CD14-positive monocyte (primary cell): ENCODE measurements around the gene TNFAIP1. TPM values are rescaled to one million over a fixed set of nuclear protein-coding genes. Genes with fewer than 3 reads are reported as not detected.

Experiments
- DNase-seq, 3 donors: peaks; one replicate each; pipeline ENCODE4 v3.0.0-alpha.2; 2011 to 2022
- H2AFZ ChIP-seq: 2 replicates; pipeline ENCODE4 v1.6.0; 2012; ENCODE audit warnings: mild to moderate bottlenecking, low read depth, low read length, inconsistent platforms; ENCODE audit not compliant: insufficient read depth, poor library complexity, severe bottlenecking
- H3K27ac ChIP-seq, 2 donors: 1 replicate in 1 of 2; 2 replicates in 1 of 2; pipeline ENCODE4 v1.5.1; 2012 to 2013; ENCODE audit warnings: low read length in 2 of 2, control low read depth in 1 of 2, inconsistent platforms in 1 of 2, low read depth in 1 of 2, mild to moderate bottlenecking in 1 of 2
- H3K27me3 ChIP-seq, 2 donors: one replicate each; pipeline versions ENCODE4 v1.6.0 to v1.6.1; 2011 to 2013; ENCODE audit warnings: low read length in 2 of 2; ENCODE audit not compliant: control insufficient read depth in 2 of 2, insufficient read depth in 2 of 2
- H3K36me3 ChIP-seq, 2 donors: replicated peaks in 1 of 2; 1 replicate in 1 of 2; 2 replicates in 1 of 2; pipeline versions ENCODE4 v1.5.1 to v1.6.1; 2012 to 2013; ENCODE audit warnings: low read length in 2 of 2, control low read depth in 1 of 2, inconsistent platforms in 1 of 2, mild to moderate bottlenecking in 1 of 2; ENCODE audit not compliant: insufficient read depth in 2 of 2, control insufficient read depth in 1 of 2
- H3K4me1 ChIP-seq, 2 donors: 1 replicate in 1 of 2; 2 replicates in 1 of 2; pipeline versions ENCODE4 v1.5.1 to v1.6.1; 2012 to 2013; ENCODE audit warnings: low read length in 2 of 2, control low read depth in 1 of 2, inconsistent platforms in 1 of 2, mild to moderate bottlenecking in 1 of 2, moderate library complexity in 1 of 2; ENCODE audit not compliant: insufficient read depth in 2 of 2, control insufficient read depth in 1 of 2
- H3K4me2 ChIP-seq: replicated peaks from 2 replicates; pipeline ENCODE3; 2012; ENCODE audit warnings: low read length, moderate library complexity, mild to moderate bottlenecking; ENCODE audit not compliant: poor library complexity, severe bottlenecking; ENCODE audit errors: extremely low read depth
- H3K4me3 ChIP-seq, 3 experiments: fragments of 200-600 bp in 1 of 3; sonication (generic) in 1 of 3; replicated peaks in 1 of 3; 1 replicate in 2 of 3; 2 replicates in 1 of 3; pipeline ENCODE4 v1.5.1; 2011 to 2013; ENCODE audit warnings: low read length in 3 of 3, mild to moderate bottlenecking in 3 of 3, control low read depth in 2 of 3, low read depth in 2 of 3, inconsistent platforms in 1 of 3, moderate library complexity in 1 of 3
- H3K79me2 ChIP-seq: 2 replicates; pipeline ENCODE4 v1.6.0; 2012; ENCODE audit warnings: mild to moderate bottlenecking, control low read depth, inconsistent platforms, low read length, moderate library complexity; ENCODE audit not compliant: insufficient read depth
- H3K9ac ChIP-seq: 2 replicates; pipeline ENCODE4 v1.6.0; 2017; ENCODE audit warnings: low read length, mild to moderate bottlenecking; ENCODE audit not compliant: insufficient read depth, poor library complexity, severe bottlenecking
- H3K9me3 ChIP-seq, 2 donors: replicated peaks in 1 of 2; 1 replicate in 1 of 2; 2 replicates in 1 of 2; pipeline versions ENCODE4 v1.5.1 to v1.6.1; 2012 to 2013; ENCODE audit warnings: low read length in 2 of 2, control low read depth in 1 of 2; ENCODE audit not compliant: control insufficient read depth in 1 of 2, insufficient read depth in 1 of 2
- H4K20me1 ChIP-seq: 2 replicates; pipeline ENCODE4 v1.6.0; 2012; ENCODE audit warnings: mild to moderate bottlenecking, low read length, control low read depth, moderate library complexity; ENCODE audit not compliant: insufficient read depth
- H3K27ac Mint-ChIP-seq, 7 donors: one replicate each; pipeline ENCODE4 v1.8.0; 2020; ENCODE audit warnings: mild to moderate bottlenecking in 7 of 7, mixed read lengths in 7 of 7, moderate library complexity in 6 of 7, inconsistent platforms in 2 of 7
- H3K27me3 Mint-ChIP-seq, 3 donors: one replicate each; pipeline ENCODE4 v1.8.0; 2021 to 2022; ENCODE audit warnings: low read depth in 3 of 3, mild to moderate bottlenecking in 3 of 3, mixed read lengths in 3 of 3, moderate library complexity in 3 of 3, inconsistent platforms in 1 of 3
- H3K36me3 Mint-ChIP-seq, 2 donors: one replicate each; pipeline ENCODE4 v1.8.0; 2020; ENCODE audit warnings: mixed read lengths in 2 of 2, inconsistent platforms in 1 of 2, mild to moderate bottlenecking in 1 of 2
- H3K4me1 Mint-ChIP-seq: one replicate; pipeline ENCODE4 v1.8.0; 2020; ENCODE audit warnings: mild to moderate bottlenecking, mixed read lengths
- H3K4me3 Mint-ChIP-seq, 2 donors: one replicate each; pipeline ENCODE4 v1.8.0; 2020; ENCODE audit warnings: mild to moderate bottlenecking in 2 of 2, mixed read lengths in 2 of 2, moderate library complexity in 1 of 2
- H3K9me3 Mint-ChIP-seq, 7 donors: one replicate each; pipeline ENCODE4 v1.8.0; 2020 to 2022; ENCODE audit warnings: mixed read lengths in 7 of 7, mild to moderate bottlenecking in 6 of 7, moderate library complexity in 6 of 7, inconsistent platforms in 2 of 7
- CTCF ChIP-seq: fragments of 200-600 bp; IDR thresholded peaks from one replicate; pipeline ENCODE4 v1.8.0; 2022; ENCODE audit warnings: antibody characterized with exemption, mild to moderate bottlenecking
- WGBS: methylation state at CpG from one replicate; pipeline ENCODE4 v1.1.5; 2013; ENCODE audit warnings: missing lambda C conversion rate; ENCODE audit not compliant: insufficient coverage; 5-methylcytosine and 5-hydroxymethylcytosine counted together
- intact Hi-C, 2 donors: fragments of 100-400 bp; cut with micrococcal nuclease; formaldehyde crosslinking; loops; one replicate each; pipeline versions ENCODE4 v1.15.0 to v1.15.1; 2023
- polyA minus RNA-seq: library from RNA; depleted of rRNA, polyadenylated mRNA; stranded (reverse); fragments of >200 nt; gene quantifications from 2 replicates; pipeline ENCODE4 v1.2.3, GENCODE V29; 2012
- polyA plus RNA-seq, 3 donors: library from polyadenylated mRNA; depleted of rRNA in 1 of 3; unstranded in 2 of 3; stranded (reverse) in 1 of 3; fragments of 300-500 nt in 2 of 3; fragments of >200 nt in 1 of 3; fragmentation: Illumina TruSeq in 2 of 3; gene quantifications; 1 replicate in 2 of 3; 2 replicates in 1 of 3; pipeline ENCODE4 v1.2.3, GENCODE V29; 2012 to 2021
- total RNA-seq, 12 experiments: library from RNA in 1 of 12; stranded (reverse) in 1 of 12; fragments of 120-200 nt in 1 of 12; gene quantifications; one replicate each; pipeline ENCODE4 v1.2.4 and lab custom pipeline; 2013 to 2026; ENCODE audit warnings: mixed read lengths in 6 of 12, inconsistent platforms in 1 of 12

Gene TNFAIP1, protein sequence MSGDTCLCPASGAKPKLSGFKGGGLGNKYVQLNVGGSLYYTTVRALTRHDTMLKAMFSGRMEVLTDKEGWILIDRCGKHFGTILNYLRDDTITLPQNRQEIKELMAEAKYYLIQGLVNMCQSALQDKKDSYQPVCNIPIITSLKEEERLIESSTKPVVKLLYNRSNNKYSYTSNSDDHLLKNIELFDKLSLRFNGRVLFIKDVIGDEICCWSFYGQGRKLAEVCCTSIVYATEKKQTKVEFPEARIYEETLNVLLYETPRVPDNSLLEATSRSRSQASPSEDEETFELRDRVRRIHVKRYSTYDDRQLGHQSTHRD
- 9.7 TPM for total RNA-seq (2013)
- polyA plus RNA-seq (1 to 10 TPM; 7.2 to 9.5 (median 9.4) TPM), polyA minus RNA-seq (8.7 and 13.2 TPM in 2 replicates), total RNA-seq (lab: John Stamatoyannopoulos, UW) (9.3 to 20.7 (median 15.9) reads per million in 11 experiments)

DNA sequence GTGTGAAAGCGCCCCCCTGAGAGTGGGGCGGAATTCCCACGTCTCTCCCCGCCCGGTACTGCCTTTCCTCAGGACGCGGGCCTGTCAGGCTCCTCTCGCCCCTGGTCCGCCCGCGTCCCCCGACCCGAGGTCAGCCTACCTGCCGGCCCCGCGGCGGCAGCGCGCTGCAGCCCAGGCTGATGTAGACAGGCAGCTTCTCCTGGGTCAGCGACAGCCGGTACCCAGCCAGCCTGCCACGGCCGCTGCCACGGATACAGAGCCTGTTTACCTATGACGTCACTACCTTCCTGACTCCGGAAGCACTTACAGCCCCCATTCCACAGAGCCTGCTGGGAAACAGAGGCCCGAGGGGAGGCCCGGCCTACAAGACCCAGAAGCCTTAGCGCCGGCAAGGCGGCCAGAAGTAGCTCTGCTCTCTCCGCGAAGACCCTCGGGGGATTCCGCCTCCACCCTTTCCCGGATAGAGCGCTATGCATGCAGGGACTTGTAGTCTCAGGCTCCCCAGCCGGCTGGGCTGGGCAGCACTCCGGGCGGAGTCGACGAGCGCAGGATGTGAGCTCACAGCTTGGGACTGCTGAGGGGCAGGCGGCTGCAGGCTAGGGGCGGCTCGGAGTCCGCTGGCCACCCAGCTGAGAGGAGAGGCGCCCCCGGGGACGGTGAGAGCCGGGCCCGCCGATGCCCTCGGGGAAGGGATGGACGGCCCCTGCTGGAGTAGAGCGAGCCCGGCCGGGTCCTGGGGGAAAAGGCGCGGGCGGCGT, at the start of gene TNFAIP1, which contains the start of gene IFT20:
TSS of gene TNFAIP1 (plus strand) at position 561 of the 758 bp plus-strand sequence. CDS start 3,761 bp downstream, outside the sequence.
TSS of gene IFT20 (minus strand) at position 272 of the 758 bp plus-strand sequence. CDS start 3,487 bp downstream, outside the sequence.
- Mint-ChIP-seq H3K27me3 (peaks cover 0 to 1% (median 0%) of the 10 kb centered on the region in 3 donors), H3K4me3 (peak within 1 kb of the TSS; percentile 93 to 96), H3K9me3 (no peaks in the 10 kb centered on the region), H3K36me3 (peaks cover 34 to 35% of the 10 kb centered on the region in 2 donors), H3K27ac (peak within 1 kb of the TSS; percentile 92 to 98 (median 96)), H3K4me1 (peaks cover 40% of the 10 kb centered on the region)
- H3K4me1 ChIP-seq: peaks cover 31 to 36% of the 10 kb centered on the region in 2 donors
- no peak for TF ChIP-seq CTCF
- H3K36me3 ChIP-seq: peaks cover 20 to 31% of the 10 kb centered on the region in 2 donors
- peak within 1 kb of the TSS; percentile 62 to 93 (median 76) for H3K4me3 ChIP-seq
- WGBS: under 1% methylated on average over 62 of the region's 62 CpGs
- peak within 1 kb of the TSS; percentile 83 for H3K9ac ChIP-seq
- H3K27me3 ChIP-seq: no peaks in the 10 kb centered on the region
- peak within 1 kb of the TSS; percentile 57 to 96 for H3K27ac ChIP-seq
- peaks cover 71% of the 10 kb centered on the region for H3K79me2 ChIP-seq
- no peaks in the 10 kb centered on the region for H3K9me3 ChIP-seq
- H3K4me2 ChIP-seq: peak within 1 kb of the TSS; percentile 96
- intact Hi-C loops: loop anchor here (1.0 to 10.0 kb wide), 5 partner anchors 15 to 617 kb away; partner anchors contain the start of genes POLDIP2 (in 2 of the 2), ALDOC (in 1 of the 2), NLK (in 1 of the 2) and PHF12 (in 1 of the 2)
- peak; percentile 99 to 100 (median 99) for DNase-seq
- H4K20me1 ChIP-seq: peaks cover 13% of the 10 kb centered on the region
- H2AFZ ChIP-seq: peak within 1 kb of the TSS; percentile 94

- H3K79me2 ChIP-seq: no peaks in the 10 kb centered on the region
- peaks cover 0 to 10% of the 10 kb centered on the region in 2 donors for H3K27me3 ChIP-seq
- H4K20me1 ChIP-seq: no peaks in the 10 kb centered on the region
- no peak for DNase-seq
- no peaks in the 10 kb centered on the region for H3K36me3 ChIP-seq
- no peak overlapping the region for H3K4me3 Mint-ChIP-seq
- no peak overlapping the region for H3K4me3 ChIP-seq
- H2AFZ ChIP-seq: no peak overlapping the region
- H3K36me3 Mint-ChIP-seq: no peaks in the 10 kb centered on the region
- no peaks in the 10 kb centered on the region for H3K9me3 ChIP-seq
- no peak overlapping the region for H3K27ac Mint-ChIP-seq
- WGBS: 100% methylated on average over 1 of the region's 2 CpGs
- no peak overlapping the region for H3K4me2 ChIP-seq
- H3K27me3 Mint-ChIP-seq: peaks cover 5 to 22% (median 15%) of the 10 kb centered on the region in 3 donors
- H3K27ac ChIP-seq: no peak overlapping the region
- no peaks in the 10 kb centered on the region for H3K4me1 ChIP-seq
- H3K9me3 Mint-ChIP-seq: peaks cover 0 to 1% (median 0%) of the 10 kb centered on the region in 7 donors
- TF ChIP-seq CTCF: no peak
- intact Hi-C loops: no loop called here
- no peak overlapping the region for H3K9ac ChIP-seq
- no peaks in the 10 kb centered on the region for H3K4me1 Mint-ChIP-seq
These were observed 49.6 kb upstream of the TNFAIP1 start for GRCh38 chr17:28285965-28286364.
